Activated B cell treated with CpG ODN at 0.5 μM for 24 hours (primary cell): Measurements from ENCODE around the gene GPR162. TPM values are rescaled to one million over a fixed set of nuclear protein-coding genes. Genes with fewer than 3 reads are reported as not detected.

Source experiments
- ATAC-seq: fragments of 200-7000 bp; cut with Tn5 transposase; one replicate; pipeline ENCODE4 v1.10.0; 2021; ENCODE audit warnings: low read depth, mild to moderate bottlenecking, moderate library complexity
- CTCF ChIA-PET: fragments of 350-600 bp; sonication (Branson Sonifier 250); formaldehyde crosslinking; loops from one replicate; lab custom pipeline; 2021; ENCODE audit warnings: antibody characterized with exemption; lab: Charles Lee
- POLR2A ChIA-PET: fragments of 350-600 bp; sonication (Branson Sonifier 250); formaldehyde crosslinking; loops from one replicate; lab custom pipeline; 2021; ENCODE audit warnings: antibody characterized with exemption; lab: Charles Lee
- DNase-seq: peaks from one replicate; pipeline ENCODE4 v3.0.0; 2022
- H3K27ac Mint-ChIP-seq: one replicate; pipeline ENCODE4 v1.8.0; 2020; ENCODE audit warnings: mixed read lengths
- H3K27me3 Mint-ChIP-seq: one replicate; pipeline ENCODE4 v1.8.0; 2021; ENCODE audit warnings: mixed read lengths
- H3K36me3 Mint-ChIP-seq: one replicate; pipeline ENCODE4 v1.8.0; 2021; ENCODE audit warnings: low read depth, mixed read lengths
- H3K4me1 Mint-ChIP-seq: one replicate; pipeline ENCODE4 v1.8.0; 2021; ENCODE audit warnings: mixed read lengths
- H3K4me3 Mint-ChIP-seq: one replicate; pipeline ENCODE4 v1.8.0; 2020; ENCODE audit warnings: mild to moderate bottlenecking, mixed read lengths
- H3K9me3 Mint-ChIP-seq: one replicate; pipeline ENCODE4 v1.8.0; 2020; ENCODE audit warnings: mixed read lengths
- CTCF ChIP-seq: fragments of 200-600 bp; IDR thresholded peaks from one replicate; pipeline ENCODE4 v1.8.0; 2022; ENCODE audit warnings: antibody characterized with exemption, mild to moderate bottlenecking
- intact Hi-C: fragments of 100-400 bp; cut with micrococcal nuclease; formaldehyde crosslinking; loops from one replicate; pipeline ENCODE4 v1.15.1; 2024
- total RNA-seq: library from RNA; stranded (reverse); gene quantifications from 2 replicates; pipeline ENCODE4 v1.2.3, GENCODE V29; 2022

Gene GPR162
- total RNA-seq, 1 donor from 2014 or later = not detected

- intact Hi-C loops = no loop called here
Measured at GRCh38 chr12:6839482-6840201, 18.0 kb downstream of the GPR162 start.

GRCh38 chr12:6840330-6840729 lies 18.7 kb downstream of the GPR162 start:
- H3K36me3 Mint-ChIP-seq = no peaks in the 10 kb centered on the region
- ChIA-PET CTCF (interaction anchor here (1.6 to 1.7 kb wide), 2 partner anchors 9 to 33 kb away, joined by 5 read pairs; partner anchors contain the start of gene SPSB2), POLR2A (interaction anchor here (0.6 to 3.5 kb wide), 4 partner anchors 8 to 839 kb away, joined by 3 to 15 read pairs (median 4); partner anchors contain the start of genes CDCA3 and USP5)
- H3K9me3 Mint-ChIP-seq = no peaks in the 10 kb centered on the region
- peaks cover 2% of the 10 kb centered on the region for H3K27me3 Mint-ChIP-seq
- H3K4me3 Mint-ChIP-seq = no peak overlapping the region
- DNase-seq = no peak
- H3K27ac Mint-ChIP-seq = peak overlapping the region; percentile 41
- ATAC-seq = no peak
- no peak for TF ChIP-seq CTCF
- intact Hi-C loops = no loop called here
- H3K4me1 Mint-ChIP-seq = peaks cover 14% of the 10 kb centered on the region

More at GRCh38 chr12:6839482-6840201, 18.0 kb downstream of the GPR162 start:
- DNase-seq (no peak), ATAC-seq (peak; percentile 78)
- Mint-ChIP-seq H3K27me3 (peaks cover 2% of the 10 kb centered on the region), H3K36me3 (no peaks in the 10 kb centered on the region), H3K27ac (peak overlapping the region; percentile 41), H3K4me1 (peaks cover 14% of the 10 kb centered on the region), H3K9me3 (no peaks in the 10 kb centered on the region), H3K4me3 (no peak overlapping the region)
- POLR2A ChIA-PET = interaction anchor here (0.5 to 3.5 kb wide), 6 partner anchors 9 to 384 kb away, joined by 3 to 15 read pairs (median 4); partner anchors contain the start of genes CDCA3, MLF2 and USP5
- CTCF ChIA-PET = interaction anchor here (0.6 to 1.7 kb wide), 3 partner anchors 9 to 107 kb away, joined by 3 to 5 read pairs (median 5); partner anchors contain the start of gene SPSB2
- no peak for TF ChIP-seq CTCF

GRCh38 chr12:6840761-6841515 lies 19.3 kb downstream of the GPR162 start, which contains the start of gene GNB3:
Gene GNB3 (plus strand): TSS chr12:6840925. CDS start chr12:6841288, 363 bp downstream.
- ATAC-seq (no peak), DNase-seq (no peak)
- no peaks in the 10 kb centered on the region for H3K9me3 Mint-ChIP-seq
- ChIA-PET POLR2A (interaction anchor here (0.6 to 3.5 kb wide), 3 partner anchors 11 to 838 kb away, joined by 3 to 15 read pairs (median 5); partner anchors contain the start of genes CDCA3 and USP5), CTCF (interaction anchor here (1.6 to 1.7 kb wide), 2 partner anchors 10 to 32 kb away, joined by 5 read pairs; partner anchors contain the start of gene SPSB2)
- H3K27me3 Mint-ChIP-seq = peaks cover 2% of the 10 kb centered on the region
- no peak for TF ChIP-seq CTCF
- no peak within 1 kb of the TSS for H3K4me3 Mint-ChIP-seq
- H3K36me3 Mint-ChIP-seq = no peaks in the 10 kb centered on the region
- peaks cover 14% of the 10 kb centered on the region for H3K4me1 Mint-ChIP-seq
- H3K27ac Mint-ChIP-seq = peak within 1 kb of the TSS; percentile 41
- intact Hi-C loops = no loop called here

GRCh38 chr12:6842075-6842474 lies 20.5 kb downstream of the GPR162 start:
- TF ChIP-seq CTCF = no peak
- Mint-ChIP-seq H3K4me1 (peaks cover 14% of the 10 kb centered on the region), H3K27me3 (peaks cover 2% of the 10 kb centered on the region), H3K27ac (no peak overlapping the region), H3K9me3 (no peaks in the 10 kb centered on the region), H3K36me3 (no peaks in the 10 kb centered on the region), H3K4me3 (no peak overlapping the region)
- ATAC-seq (no peak), DNase-seq (no peak)
- ChIA-PET CTCF (interaction anchor here (0.6 kb wide), 1 partner anchor 19 kb away, joined by 3 read pairs; no protein-coding TSS in a partner anchor), POLR2A (interaction anchor here (0.6 to 1.5 kb wide), 2 partner anchors 9 to 1226 kb away, joined by 5 read pairs; partner anchors contain the start of gene CDCA3)
- intact Hi-C loops = no loop called here
